ENCODE results near the gene CD109.

DNA sequence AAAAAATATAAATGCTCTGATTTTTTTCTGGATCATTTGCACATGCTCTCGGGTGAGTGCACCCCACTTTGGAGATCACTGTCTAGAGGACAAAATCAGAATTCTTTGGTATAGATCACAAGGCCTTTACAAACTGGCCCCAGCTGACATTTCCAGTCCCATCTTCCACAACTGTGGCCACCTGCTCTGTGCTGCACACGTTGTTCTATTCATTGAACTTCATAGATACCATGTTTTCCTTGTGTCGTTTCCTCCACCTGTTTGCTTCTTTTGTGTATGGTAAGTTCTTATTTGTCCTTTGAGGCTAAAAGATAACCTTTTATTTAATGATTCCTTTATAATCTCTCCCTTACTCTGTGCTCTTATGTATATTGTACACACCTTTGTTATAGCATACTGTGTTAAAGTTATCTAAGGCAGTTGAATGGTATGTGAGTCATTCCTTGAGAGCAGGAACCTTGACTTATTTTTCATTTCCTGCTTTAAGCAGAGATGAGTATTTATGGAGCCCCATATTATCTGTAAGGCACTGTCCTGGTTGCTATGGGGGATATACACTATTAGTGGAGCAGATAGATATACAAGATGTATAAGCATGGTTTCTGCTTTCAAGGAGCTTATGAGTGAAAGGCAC, 30.2 kb upstream of the CD109 start:
- TF ChIP-seq, protein P1, sequence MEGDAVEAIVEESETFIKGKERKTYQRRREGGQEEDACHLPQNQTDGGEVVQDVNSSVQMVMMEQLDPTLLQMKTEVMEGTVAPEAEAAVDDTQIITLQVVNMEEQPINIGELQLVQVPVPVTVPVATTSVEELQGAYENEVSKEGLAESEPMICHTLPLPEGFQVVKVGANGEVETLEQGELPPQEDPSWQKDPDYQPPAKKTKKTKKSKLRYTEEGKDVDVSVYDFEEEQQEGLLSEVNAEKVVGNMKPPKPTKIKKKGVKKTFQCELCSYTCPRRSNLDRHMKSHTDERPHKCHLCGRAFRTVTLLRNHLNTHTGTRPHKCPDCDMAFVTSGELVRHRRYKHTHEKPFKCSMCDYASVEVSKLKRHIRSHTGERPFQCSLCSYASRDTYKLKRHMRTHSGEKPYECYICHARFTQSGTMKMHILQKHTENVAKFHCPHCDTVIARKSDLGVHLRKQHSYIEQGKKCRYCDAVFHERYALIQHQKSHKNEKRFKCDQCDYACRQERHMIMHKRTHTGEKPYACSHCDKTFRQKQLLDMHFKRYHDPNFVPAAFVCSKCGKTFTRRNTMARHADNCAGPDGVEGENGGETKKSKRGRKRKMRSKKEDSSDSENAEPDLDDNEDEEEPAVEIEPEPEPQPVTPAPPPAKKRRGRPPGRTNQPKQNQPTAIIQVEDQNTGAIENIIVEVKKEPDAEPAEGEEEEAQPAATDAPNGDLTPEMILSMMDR (IDR thresholded peaks at IDR 0.05; ENCODE audit: control extremely low read depth in 1 of 3, insufficient read depth in 1 of 3, low read depth in 1 of 3, low read length in 3 of 3), result no peak
- no peak for TF ChIP-seq PHF8 (conservative IDR thresholded peaks at IDR 0.05; ENCODE audit: low read depth, low read length)
- TF ChIP-seq, protein P2, sequence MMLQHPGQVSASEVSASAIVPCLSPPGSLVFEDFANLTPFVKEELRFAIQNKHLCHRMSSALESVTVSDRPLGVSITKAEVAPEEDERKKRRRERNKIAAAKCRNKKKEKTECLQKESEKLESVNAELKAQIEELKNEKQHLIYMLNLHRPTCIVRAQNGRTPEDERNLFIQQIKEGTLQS (IDR thresholded peaks at IDR 0.05; ENCODE audit: insufficient read depth, low read depth, low read length), result no peak
- TF ChIP-seq POLR2A (IDR thresholded peaks at IDR 0.05; ENCODE audit: control extremely low read depth in 1 of 2, low read depth in 2 of 2, low read length in 2 of 2), result no peak
- no peak for TF ChIP-seq RNF2 (IDR thresholded peaks at IDR 0.05; ENCODE audit: borderline replicate concordance, low read depth, low read length, missing control alignments, poor library complexity, severe bottlenecking)
- TF ChIP-seq, protein P3, sequence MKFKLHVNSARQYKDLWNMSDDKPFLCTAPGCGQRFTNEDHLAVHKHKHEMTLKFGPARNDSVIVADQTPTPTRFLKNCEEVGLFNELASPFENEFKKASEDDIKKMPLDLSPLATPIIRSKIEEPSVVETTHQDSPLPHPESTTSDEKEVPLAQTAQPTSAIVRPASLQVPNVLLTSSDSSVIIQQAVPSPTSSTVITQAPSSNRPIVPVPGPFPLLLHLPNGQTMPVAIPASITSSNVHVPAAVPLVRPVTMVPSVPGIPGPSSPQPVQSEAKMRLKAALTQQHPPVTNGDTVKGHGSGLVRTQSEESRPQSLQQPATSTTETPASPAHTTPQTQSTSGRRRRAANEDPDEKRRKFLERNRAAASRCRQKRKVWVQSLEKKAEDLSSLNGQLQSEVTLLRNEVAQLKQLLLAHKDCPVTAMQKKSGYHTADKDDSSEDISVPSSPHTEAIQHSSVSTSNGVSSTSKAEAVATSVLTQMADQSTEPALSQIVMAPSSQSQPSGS (IDR thresholded peaks at IDR 0.05; ENCODE audit: low read length), result no peak
- TF ChIP-seq, protein P4, sequence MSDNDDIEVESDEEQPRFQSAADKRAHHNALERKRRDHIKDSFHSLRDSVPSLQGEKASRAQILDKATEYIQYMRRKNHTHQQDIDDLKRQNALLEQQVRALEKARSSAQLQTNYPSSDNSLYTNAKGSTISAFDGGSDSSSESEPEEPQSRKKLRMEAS (IDR thresholded peaks at IDR 0.05), result no peak

Data from H1 (cell line).